Spleen (tissue), 7 donors: Measurements from ENCODE around the gene PTPN4.
A peak's percentile ranks its signal among the peaks of the same experiment; 100 is the strongest.

ENCODE experiments used
- CTCF ChIP-seq, 11 experiments: fragments of 200-600 bp in 7 of 11; fragments of 450-650 bp in 4 of 11; sonication (generic) in 4 of 11; IDR thresholded peaks in 8 of 11; conservative IDR thresholded peaks in 3 of 11; 1 replicate in 7 of 11; 2 replicates in 4 of 11; pipeline versions ENCODE4 v1.4.0 to v1.8.0; 2016 to 2021; ENCODE audit warnings: antibody characterized with exemption in 11 of 11, inconsistent platforms in 4 of 11, mild to moderate bottlenecking in 1 of 11
- POLR2AphosphoS5 ChIP-seq, 3 donors: sonication (generic); formaldehyde crosslinking; IDR thresholded peaks; one replicate each; pipeline ENCODE4 v1.5.1; 2017; ENCODE audit warnings: antibody characterized with exemption in 3 of 3
- donor health status: DM: no; HTN: no; CAD: no; lungs with moderate emphysema.
- donor health status: DM: no; HTN: no; CAD: no.
- donor health status: DM: no; HTN: no; CAD: no.

- no peak for TF ChIP-seq POLR2AphosphoS5 (IDR thresholded peaks at IDR 0.05)
- peak in 10 of 11 experiments; percentile 39 to 82 (median 68) for TF ChIP-seq CTCF (IDR thresholded peaks at IDR 0.05 in 8 of 11, conservative IDR thresholded peaks at IDR 0.05 in 3 of 11)
Measured at GRCh38 chr2:119753041-119753929, 6.4 kb upstream of the PTPN4 start.
